ENCODE results near the gene PLXDC2. TPM values are rescaled to one million over a fixed set of nuclear protein-coding genes. Genes with fewer than 3 reads are reported as not detected.
"Not testable (repeated sequence)": the region's sequence is repeated elsewhere in the genome, so short reads cannot be mapped to it uniquely, and the experiment has no call there.

The PLXDC2 gene
- total RNA-seq, 1 donor from 2014 or later = 58.7 TPM

- DNase-seq (ENCODE audit: low spot score) = no peak
Measured at GRCh38 chr10:19971343-19972052, 155.3 kb downstream of the PLXDC2 start.

GRCh38 chr10:19974138-19974537 lies 157.9 kb downstream of the PLXDC2 start:
- no peak for DNase-seq (ENCODE audit: low spot score)

- DNase-seq (ENCODE audit: low spot score) = no peak
Measured at GRCh38 chr10:19974554-19974953, 158.3 kb downstream of the PLXDC2 start.

DNA sequence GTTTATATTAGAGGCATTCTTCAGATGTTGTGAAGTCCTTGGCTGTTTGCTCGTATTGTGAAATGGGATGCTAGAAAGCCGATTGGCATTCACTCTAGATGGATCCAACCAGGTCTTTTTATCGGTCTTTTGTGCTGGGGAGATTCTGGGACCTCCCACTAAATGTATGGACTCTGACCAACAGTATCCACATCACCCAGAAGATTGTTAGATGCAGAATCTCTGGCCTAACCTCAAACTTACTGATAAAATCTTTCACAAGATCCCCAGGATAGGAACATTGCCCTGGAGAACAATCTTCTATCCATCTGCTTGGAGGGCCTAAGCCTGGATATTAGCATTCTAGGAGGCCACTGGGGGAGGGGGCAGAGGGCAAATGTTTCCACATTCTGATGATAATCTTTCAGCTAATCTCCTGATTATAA lies 160.9 kb downstream of the PLXDC2 start:
- DNase-seq (ENCODE audit: low spot score) = no peak

- DNase-seq (ENCODE audit: low spot score) = no peak
Measured at GRCh38 chr10:19979628-19980027, 163.4 kb downstream of the PLXDC2 start.

DNA sequence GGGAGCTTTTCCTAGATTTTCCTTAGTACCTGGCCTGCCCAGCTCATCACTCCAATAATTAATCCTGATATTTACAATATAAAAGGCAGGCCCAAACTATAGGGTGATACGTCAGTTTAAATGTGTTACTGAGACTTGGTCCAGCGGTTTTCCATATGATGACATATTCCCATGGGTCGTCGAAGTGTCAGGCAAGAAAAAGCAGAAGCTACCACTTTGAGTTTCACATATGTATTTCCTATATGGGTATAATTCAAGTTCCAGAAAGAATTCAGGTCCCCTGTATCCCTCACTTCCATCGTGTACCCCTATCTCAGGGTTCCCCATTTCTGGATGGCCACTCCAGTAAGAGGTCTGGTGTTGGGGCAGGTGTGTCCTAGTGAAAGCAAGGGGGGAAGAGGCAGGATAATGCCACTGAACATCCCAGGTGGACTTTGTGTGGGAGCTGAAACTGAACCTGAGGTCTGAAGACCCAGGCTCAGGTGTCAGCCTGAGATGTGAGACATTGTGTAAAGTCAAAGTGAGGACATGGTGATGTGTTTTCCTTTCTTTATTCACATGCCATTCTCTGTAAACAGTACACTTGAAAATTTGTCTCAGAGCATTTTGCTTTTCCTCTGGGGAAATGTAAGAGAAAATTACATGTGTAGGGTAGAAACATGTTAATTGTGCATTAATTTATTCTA lies 167.8 kb downstream of the PLXDC2 start:
- no peak for DNase-seq (ENCODE audit: low spot score)

DNA sequence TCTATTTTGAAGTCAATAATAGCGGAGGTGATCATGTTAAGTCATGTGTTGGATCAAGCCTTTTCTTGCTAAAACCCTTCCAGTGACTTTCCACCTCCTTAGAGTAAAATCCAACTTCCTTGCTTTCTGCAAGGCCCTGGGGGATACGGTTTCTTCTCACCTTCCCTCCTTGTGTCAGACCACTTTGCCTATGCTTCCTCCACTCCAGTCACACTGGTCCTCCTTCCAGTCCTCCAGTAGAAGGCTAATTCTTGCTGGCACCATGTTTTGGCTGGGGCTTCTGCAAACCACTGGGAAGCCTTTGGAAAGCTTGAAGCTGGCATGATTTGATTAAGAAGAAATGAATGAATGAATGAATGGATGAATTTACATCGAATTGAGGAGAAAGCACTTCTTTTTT lies 169.5 kb downstream of the PLXDC2 start:
- no peak for DNase-seq (ENCODE audit: low spot score)

GRCh38 chr10:19986591-19986990 lies 170.4 kb downstream of the PLXDC2 start:
- DNase-seq (ENCODE audit: low spot score) = no peak

GRCh38 chr10:19987931-19988330 lies 171.7 kb downstream of the PLXDC2 start:
- no peak for DNase-seq (ENCODE audit: low spot score)

GRCh38 chr10:19993714-19994315 lies 177.6 kb downstream of the PLXDC2 start:
- no peak for DNase-seq (ENCODE audit: low spot score)

GRCh38 chr10:19998482-19998881 lies 182.2 kb downstream of the PLXDC2 start:
- DNase-seq (ENCODE audit: low spot score) = no peak

DNA sequence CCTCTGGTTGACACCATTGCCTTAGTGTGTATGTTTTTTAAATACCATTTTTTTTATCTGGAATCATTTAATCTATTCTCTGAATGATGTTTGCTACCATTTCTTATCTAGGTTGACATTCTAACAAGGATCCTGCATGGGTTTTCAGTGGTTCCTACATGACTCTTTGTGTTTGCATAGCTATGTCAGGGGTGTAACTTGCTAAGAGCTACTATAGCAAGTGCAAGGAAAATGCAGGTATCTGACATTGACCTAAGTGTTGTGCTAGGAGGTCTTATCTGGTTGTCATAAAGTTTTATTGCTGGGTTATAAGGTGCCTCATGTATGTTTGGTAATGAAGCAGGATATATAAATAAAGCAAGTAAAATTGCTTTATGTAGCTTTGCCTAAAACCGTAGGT lies 183.2 kb downstream of the PLXDC2 start:
- no peak for DNase-seq (ENCODE audit: low spot score)

DNA sequence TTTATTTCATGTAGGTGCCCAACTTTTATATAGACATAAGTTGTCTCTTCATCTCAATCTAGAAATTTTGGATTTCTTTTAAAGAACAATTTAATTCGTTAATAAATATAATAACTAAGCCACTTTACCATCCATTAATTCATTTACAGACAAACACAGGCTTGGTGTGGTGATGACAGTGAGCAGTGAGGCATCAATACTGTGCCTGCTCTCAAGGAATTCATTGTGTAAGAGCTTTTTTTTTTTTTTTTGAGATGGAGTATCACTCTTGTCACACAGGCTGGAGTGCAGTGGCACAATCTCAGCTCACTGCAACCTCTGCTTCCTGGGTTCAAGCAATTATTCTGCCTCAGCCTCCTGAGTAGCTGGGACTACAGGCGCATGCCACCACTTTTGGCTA lies 185.8 kb downstream of the PLXDC2 start:
- DNase-seq (ENCODE audit: low spot score) = not testable (repeated sequence)

GRCh38 chr10:20002657-20003056 lies 186.4 kb downstream of the PLXDC2 start:
- no peak for DNase-seq (ENCODE audit: low spot score)

GRCh38 chr10:20004087-20004523 lies 187.9 kb downstream of the PLXDC2 start:
- no peak for DNase-seq (ENCODE audit: low spot score)

GRCh38 chr10:20005638-20006037 lies 189.4 kb downstream of the PLXDC2 start:
- no peak for DNase-seq (ENCODE audit: low spot score)

- no peak for DNase-seq (ENCODE audit: low spot score)
Measured at GRCh38 chr10:20006169-20006870, 190.1 kb downstream of the PLXDC2 start.

DNA sequence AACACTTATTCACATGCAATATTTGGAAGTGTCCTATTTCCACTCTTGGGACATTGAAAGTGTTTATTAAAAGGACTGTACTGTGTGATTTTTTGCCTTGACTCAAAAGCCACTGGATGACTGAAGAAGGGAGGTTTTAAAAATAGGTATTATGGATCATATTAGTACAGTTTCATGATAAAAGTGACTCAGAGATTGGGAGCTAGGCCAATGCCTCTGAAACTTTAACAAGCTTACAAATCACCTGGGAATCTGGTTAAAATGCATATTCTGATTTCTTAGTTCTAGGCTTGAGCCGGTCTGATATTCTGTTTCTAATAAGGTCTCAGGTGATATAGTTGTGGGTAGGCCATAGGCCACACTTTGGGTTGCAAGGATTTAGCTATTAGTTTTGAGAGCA lies 191.2 kb downstream of the PLXDC2 start:
- DNase-seq (ENCODE audit: low spot score) = no peak

DNA sequence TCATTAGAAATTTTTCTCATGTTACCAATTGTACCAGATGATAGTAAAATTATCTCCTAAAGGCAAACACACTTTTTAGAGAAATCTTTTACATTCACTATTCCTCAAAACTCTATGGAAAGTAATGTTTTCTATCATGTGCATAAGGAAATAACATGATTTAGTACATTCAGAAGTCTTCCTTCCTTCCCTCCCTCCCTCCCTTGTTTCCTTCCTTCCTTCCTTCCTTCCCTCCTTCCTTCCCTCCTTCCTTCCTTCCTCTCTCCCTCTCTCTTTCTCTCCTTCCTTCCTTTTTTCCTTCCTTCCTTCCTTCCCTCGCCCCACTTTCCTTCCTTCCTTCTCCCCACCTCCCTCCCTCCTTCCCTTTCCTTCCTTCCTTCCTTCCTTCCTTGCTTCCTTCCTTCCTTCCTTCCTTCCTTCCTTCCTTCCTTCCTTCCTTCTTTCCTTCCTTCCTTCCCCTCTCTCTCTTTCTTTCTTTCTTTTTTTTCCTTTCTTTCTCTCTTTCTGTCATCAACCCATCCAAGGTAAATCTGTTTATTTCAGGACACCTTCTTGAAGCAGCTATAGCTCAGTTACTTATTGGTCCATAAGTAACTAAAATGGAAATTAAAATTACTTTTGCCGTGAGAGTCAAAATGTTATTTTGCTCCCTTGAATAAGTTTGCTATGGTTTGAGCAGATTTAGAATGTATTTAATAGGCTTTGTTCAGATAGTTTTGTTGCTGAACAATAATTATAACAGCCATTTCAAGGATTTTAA lies 197.9 kb downstream of the PLXDC2 start:
- DNase-seq (ENCODE audit: low spot score) = no peak

- no peak for DNase-seq (ENCODE audit: low spot score)
Measured at GRCh38 chr10:20017961-20018360, 201.7 kb downstream of the PLXDC2 start.

GRCh38 chr10:20020677-20021076 lies 204.4 kb downstream of the PLXDC2 start:
- no peak for DNase-seq (ENCODE audit: low spot score)

Measured in mesenteric fat pad (tissue), 1 donor.